H1 (cell line): ENCODE measurements around the gene CCDC127. TPM values are rescaled to one million over a fixed set of nuclear protein-coding genes. Genes with fewer than 3 reads are reported as not detected.
"Not testable (repeated sequence)": the region's sequence is repeated elsewhere in the genome, so short reads cannot be mapped to it uniquely, and the experiment has no call there.

ENCODE experiments used
- CTCF ChIA-PET: fragments of 300-600 bp; sonication (Branson Sonifier 250); formaldehyde crosslinking; loops from one replicate; lab custom pipeline; 2021; ENCODE audit not compliant: partially characterized antibody; lab: Charles Lee
- POLR2A ChIA-PET: fragments of 300-600 bp; sonication (Branson Sonifier 250); formaldehyde crosslinking; loops from one replicate; lab custom pipeline; 2021; ENCODE audit warnings: inconsistent platforms; ENCODE audit not compliant: partially characterized antibody; lab: Charles Lee
- DNase-seq, 2 experiments: peaks; one replicate each; pipeline versions ENCODE4 v3.0.0 to v3.0.0-alpha.2; 2010 to 2022; ENCODE audit warnings: low spot score in 2 of 2, low read depth in 1 of 2, mixed read lengths in 1 of 2
- FAIRE-seq: peaks from 2 replicates; lab custom pipeline; 2011; peaks lifted over from hg19 to GRCh38; lab: Jason Lieb, UNC
- H2AFZ ChIP-seq: 2 replicates; pipeline ENCODE4 v1.8.1; 2012; ENCODE audit warnings: low read length, inconsistent platforms
- H2AK5ac ChIP-seq: 2 replicates; pipeline ENCODE4 v1.6.1; 2013; ENCODE audit warnings: low read depth, low read length
- H2BK120ac ChIP-seq: replicated peaks from 2 replicates; pipeline ENCODE3; 2013; ENCODE audit warnings: low read depth, low read length, inconsistent platforms
- H2BK12ac ChIP-seq: 2 replicates; pipeline ENCODE4 v1.6.1; 2013; ENCODE audit warnings: low read depth, low read length
- H2BK15ac ChIP-seq: 2 replicates; pipeline ENCODE4 v1.6.1; 2013; ENCODE audit warnings: low read length
- H2BK20ac ChIP-seq: 2 replicates; pipeline ENCODE4 v1.6.1; 2013; ENCODE audit warnings: low read length
- H2BK5ac ChIP-seq: 2 replicates; pipeline ENCODE4 v1.6.1; 2013; ENCODE audit warnings: low read depth, low read length
- H3K14ac ChIP-seq: 2 replicates; pipeline ENCODE4 v1.6.1; 2013; ENCODE audit warnings: inconsistent platforms; ENCODE audit not compliant: insufficient read length
- H3K18ac ChIP-seq: 2 replicates; pipeline ENCODE4 v1.6.1; 2013; ENCODE audit warnings: low read length; ENCODE audit errors: extremely low read depth
- H3K23ac ChIP-seq: 2 replicates; pipeline ENCODE4 v1.6.1; 2013; ENCODE audit warnings: inconsistent platforms; ENCODE audit not compliant: insufficient read length
- H3K23me2 ChIP-seq: 2 replicates; pipeline ENCODE4 v1.6.1; 2013; ENCODE audit warnings: low read depth, low read length
- H3K27ac ChIP-seq: 2 replicates; pipeline ENCODE4 v1.6.1; 2011; ENCODE audit warnings: low read depth, low read length, inconsistent platforms
- H3K27me3 ChIP-seq, 4 experiments: replicated peaks in 1 of 4; 1 replicate in 1 of 4; 2 replicates in 3 of 4; pipeline versions ENCODE4 v1.6.1 to v1.8.1; 2011 to 2013; ENCODE audit warnings: low read length in 3 of 4, mild to moderate bottlenecking in 3 of 4, inconsistent platforms in 2 of 4, mixed read lengths in 2 of 4, moderate library complexity in 1 of 4; ENCODE audit not compliant: control insufficient read depth in 3 of 4, insufficient read depth in 3 of 4; ENCODE audit errors: extremely low read depth in 1 of 4
- H3K36me3 ChIP-seq, 4 experiments: 2 replicates each; pipeline versions ENCODE4 v1.6.1 to v1.8.1; 2011 to 2013; ENCODE audit warnings: mild to moderate bottlenecking in 4 of 4, low read length in 3 of 4, moderate library complexity in 2 of 4, control low read depth in 1 of 4, inconsistent platforms in 1 of 4; ENCODE audit not compliant: insufficient read depth in 4 of 4, control insufficient read depth in 2 of 4
- H3K4ac ChIP-seq: replicated peaks from 2 replicates; pipeline ENCODE3; 2013; ENCODE audit warnings: low read length, low read depth, mixed read lengths, inconsistent platforms; ENCODE audit not compliant: insufficient read length
- H3K4me1 ChIP-seq, 4 experiments: replicated peaks in 1 of 4; 1 replicate in 1 of 4; 2 replicates in 3 of 4; pipeline versions ENCODE4 v1.6.1 to v1.8.1; 2011 to 2013; ENCODE audit warnings: low read length in 3 of 4, inconsistent platforms in 2 of 4, mixed read lengths in 1 of 4; ENCODE audit not compliant: insufficient read depth in 4 of 4, control insufficient read depth in 3 of 4
- H3K4me2 ChIP-seq, 2 experiments: 2 replicates each; pipeline versions ENCODE4 v1.6.1 to v1.8.1; 2011 to 2013; ENCODE audit warnings: low read depth in 2 of 2, low read length in 2 of 2, control low read depth in 1 of 2, inconsistent platforms in 1 of 2, mild to moderate bottlenecking in 1 of 2; ENCODE audit not compliant: insufficient read depth in 1 of 2
- H3K4me3 ChIP-seq, 4 experiments: fragments of 200-600, 300-600 bp in 1 of 4; sonication (generic), shearing (Covaris generic), sonication (Bioruptor Twin) in 1 of 4; 2 replicates each; pipeline versions ENCODE4 v1.5.1 to v1.8.1; 2011 to 2016; ENCODE audit warnings: low read length in 4 of 4, low read depth in 3 of 4, control low read depth in 2 of 4, inconsistent platforms in 2 of 4, mild to moderate bottlenecking in 2 of 4, mixed read lengths in 1 of 4, moderate library complexity in 1 of 4; ENCODE audit not compliant: insufficient read depth in 2 of 4; ENCODE audit errors: extremely low read depth in 1 of 4
- H3K56ac ChIP-seq: replicated peaks from 2 replicates; pipeline ENCODE3; 2013; ENCODE audit warnings: low read depth, mild to moderate bottlenecking, mixed read lengths, low read length, inconsistent platforms; ENCODE audit not compliant: insufficient read length
- H3K79me1 ChIP-seq: 2 replicates; pipeline ENCODE4 v1.6.1; 2013; ENCODE audit warnings: low read depth, low read length, control low read depth
- H3K79me2 ChIP-seq, 2 experiments: 2 replicates each; pipeline versions ENCODE4 v1.6.1 to v1.8.1; 2012 to 2013; ENCODE audit warnings: low read length in 2 of 2, mild to moderate bottlenecking in 2 of 2, inconsistent platforms in 1 of 2; ENCODE audit not compliant: insufficient read depth in 2 of 2, control insufficient read depth in 1 of 2
- H3K9ac ChIP-seq, 4 experiments: replicated peaks in 1 of 4; 1 replicate in 1 of 4; 2 replicates in 3 of 4; pipeline versions ENCODE4 v1.6.1 to v1.8.1; 2011 to 2013; ENCODE audit warnings: low read depth in 3 of 4, low read length in 3 of 4, control low read depth in 2 of 4, mild to moderate bottlenecking in 2 of 4, moderate library complexity in 2 of 4, inconsistent platforms in 1 of 4; ENCODE audit errors: extremely low read depth in 1 of 4
- H3K9me3 ChIP-seq, 2 experiments: 2 replicates each; pipeline versions ENCODE4 v1.6.1 to v1.8.1; 2012 to 2013; ENCODE audit warnings: mild to moderate bottlenecking in 2 of 2, moderate library complexity in 2 of 2, control low read depth in 1 of 2, inconsistent platforms in 1 of 2, low read depth in 1 of 2, low read length in 1 of 2, mixed read lengths in 1 of 2; ENCODE audit not compliant: insufficient read depth in 2 of 2
- H4K20me1 ChIP-seq, 2 experiments: replicated peaks in 1 of 2; 2 replicates each; pipeline versions ENCODE3 to v1.8.1; 2011 to 2013; ENCODE audit warnings: inconsistent platforms in 2 of 2, low read length in 2 of 2, mild to moderate bottlenecking in 1 of 2; ENCODE audit not compliant: insufficient read depth in 2 of 2, control insufficient read depth in 1 of 2
- H4K5ac ChIP-seq: 2 replicates; pipeline ENCODE4 v1.6.1; 2013; ENCODE audit warnings: low read length, low read depth, mixed read lengths, inconsistent platforms; ENCODE audit not compliant: insufficient read length
- H4K8ac ChIP-seq: 2 replicates; pipeline ENCODE4 v1.8.0; 2013; ENCODE audit warnings: mild to moderate bottlenecking, moderate library complexity, low read length, inconsistent platforms; ENCODE audit not compliant: insufficient read depth; ENCODE audit errors: extremely low read depth
- H4K91ac ChIP-seq: replicated peaks from 2 replicates; pipeline ENCODE3; 2013; ENCODE audit warnings: low read length, mixed read lengths, inconsistent platforms; ENCODE audit not compliant: insufficient read length
- WGBS, 2 experiments: shearing (Covaris generic) in 1 of 2; methylation state at CpG; one replicate each; pipeline versions ENCODE4 v1.1.6 to v1.1.7; 2013 to 2015; ENCODE audit warnings: low lambda C conversion rate in 2 of 2, mixed read lengths in 2 of 2, inconsistent platforms in 1 of 2, low coverage in 1 of 2, missing lambda C conversion rate in 1 of 2; ENCODE audit not compliant: insufficient replicate concordance in 2 of 2, insufficient coverage in 1 of 2, insufficient read length in 1 of 2; ENCODE audit errors: extremely low coverage in 1 of 2, missing lambda C conversion rate in 1 of 2; 5-methylcytosine and 5-hydroxymethylcytosine counted together
- polyA plus RNA-seq, 7 experiments: library from polyadenylated mRNA; depleted of rRNA in 3 of 7; stranded (reverse) in 5 of 7; unstranded in 2 of 7; fragments of >200 nt in 5 of 7; fragments of 200-250 nt in 2 of 7; gene quantifications; 1 replicate in 5 of 7; 2 replicates in 1 of 7; 4 replicates in 1 of 7; pipeline versions ENCODE4 v1.2.1 to v1.2.3, GENCODE V29; 2011 to 2013; ENCODE audit warnings: missing spikeins in 2 of 7, mixed read lengths in 2 of 7
- total RNA-seq: library from RNA; stranded (reverse); fragmentation: NEBNext Ultra II Directional; extraction: Animal tissue kit (Norgen Biotek cat#: 25700); gene quantifications from 2 replicates; pipeline ENCODE4 v1.2.1, GENCODE V29; 2021

CCDC127 gene
- total and polyA plus RNA-seq, 2 of the 8 experiments (the other 6 are each of a cell fraction or from before 2014, with no cell fraction given), result 2.9 to 8.0 TPM

GRCh38 chr5:233426-233825 is 15.5 kb upstream of the CCDC127 start:
- H4K8ac ChIP-seq, H3K9ac ChIP-seq, H3K4me2 ChIP-seq, DNase-seq, H2BK15ac ChIP-seq, H3K14ac ChIP-seq, FAIRE-seq, H2AFZ ChIP-seq, H3K27me3 ChIP-seq, H2BK5ac ChIP-seq, H4K91ac ChIP-seq, CTCF ChIA-PET, H3K18ac ChIP-seq, H3K23ac ChIP-seq, H3K9me3 ChIP-seq, H3K23me2 ChIP-seq, H3K4me3 ChIP-seq, H2BK120ac ChIP-seq, H3K27ac ChIP-seq, H2BK12ac ChIP-seq, H3K4me1 ChIP-seq, H3K79me2 ChIP-seq, H3K4ac ChIP-seq, H2AK5ac ChIP-seq, H4K20me1 ChIP-seq, H3K56ac ChIP-seq, H4K5ac ChIP-seq, H3K79me1 ChIP-seq, H2BK20ac ChIP-seq: not testable (repeated sequence)
- H3K36me3 ChIP-seq, result peaks cover 5 to 54% (median 32%) of the 10 kb centered on the region in 4 experiments; a peak in 7 of 8 replicates
- POLR2A ChIA-PET, result interaction anchor here (1.3 kb wide), 1 partner anchor 15 kb away, joined by 3 read pairs; the partner anchor contains the start of genes CCDC127 and SDHA
- 97% methylated on average over 17 of the region's 20 CpGs; no CpG with 5 or more reads in 1 of the 2 experiments for WGBS, 2 experiments
